Measurements from ENCODE around the gene CHGA.
A peak's percentile ranks its signal among the peaks of the same experiment; 100 is the strongest.

CHGA gene

DNA sequence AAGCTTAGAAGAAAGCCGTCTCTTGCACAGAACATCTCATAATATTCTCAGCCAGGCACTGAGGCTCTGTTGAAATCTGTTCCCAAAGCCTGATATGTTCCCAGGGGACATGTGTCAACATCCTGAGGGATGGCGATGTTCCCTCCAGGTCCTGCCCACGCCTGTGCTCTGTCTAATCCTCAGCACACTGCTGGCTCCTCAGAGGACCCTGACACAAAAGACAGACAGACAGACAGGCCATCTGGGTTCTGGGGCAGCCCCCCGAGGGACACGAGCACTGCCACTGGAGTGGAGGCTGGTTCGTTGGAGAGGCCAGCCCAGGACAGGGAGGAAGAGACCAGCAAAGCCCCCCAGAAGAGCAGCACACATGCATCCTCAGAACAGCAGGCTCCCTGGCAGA, 27.8 kb downstream of the CHGA start:
- H3K4me1 ChIP-seq (ENCODE audit: control insufficient read depth, low read length) = peaks cover 8% of the 10 kb centered on the region
- no peaks in the 10 kb centered on the region for H3K9me2 ChIP-seq (replicated peaks; ENCODE audit: control insufficient read depth, low read length)
- no peaks in the 10 kb centered on the region for H3F3A ChIP-seq (ENCODE audit: control insufficient read depth, insufficient read depth)
- H3K36me3 ChIP-seq (ENCODE audit: control insufficient read depth, low read length) = no peaks in the 10 kb centered on the region
- H3K27me3 ChIP-seq (ENCODE audit: control insufficient read depth, low read length) = no peaks in the 10 kb centered on the region
- no peak overlapping the region for H3K4me3 ChIP-seq (ENCODE audit: low read length)
- no peaks in the 10 kb centered on the region for H4K20me1 ChIP-seq (ENCODE audit: control insufficient read depth, insufficient read depth, low read depth, low read length)
- no peak overlapping the region for H3K4me2 ChIP-seq (ENCODE audit: low read length)
- H3K79me2 ChIP-seq (ENCODE audit: control insufficient read depth, low read length) = no peaks in the 10 kb centered on the region
- no peak for TF ChIP-seq EZH2phosphoT487 (IDR thresholded peaks at IDR 0.05; ENCODE audit: borderline replicate concordance, low read length)
- TF ChIP-seq CTCF (IDR thresholded peaks at IDR 0.05; ENCODE audit: low read depth, low read length, poor library complexity, severe bottlenecking) = no peak
- H3K27ac ChIP-seq (ENCODE audit: low read depth, low read length) = no peak overlapping the region
- H3K9me3 ChIP-seq (ENCODE audit: control insufficient read depth, insufficient read depth, low read length) = no peaks in the 10 kb centered on the region

- H3K9me2 ChIP-seq (replicated peaks; ENCODE audit: control insufficient read depth, low read length) = no peaks in the 10 kb centered on the region
- no peak for TF ChIP-seq EZH2phosphoT487 (IDR thresholded peaks at IDR 0.05; ENCODE audit: borderline replicate concordance, low read length)
- no peak for TF ChIP-seq CTCF (IDR thresholded peaks at IDR 0.05; ENCODE audit: low read depth, low read length, poor library complexity, severe bottlenecking)
- no peak overlapping the region for H3K27ac ChIP-seq (ENCODE audit: low read depth, low read length)
- peaks cover 8% of the 10 kb centered on the region for H3K4me1 ChIP-seq (ENCODE audit: control insufficient read depth, low read length)
- no peaks in the 10 kb centered on the region for H3K79me2 ChIP-seq (ENCODE audit: control insufficient read depth, low read length)
- H3K4me3 ChIP-seq (ENCODE audit: low read length) = no peak overlapping the region
- no peaks in the 10 kb centered on the region for H3K9me3 ChIP-seq (ENCODE audit: control insufficient read depth, insufficient read depth, low read length)
- no peaks in the 10 kb centered on the region for H3K27me3 ChIP-seq (ENCODE audit: control insufficient read depth, low read length)
- no peak overlapping the region for H3K4me2 ChIP-seq (ENCODE audit: low read length)
- H3F3A ChIP-seq (ENCODE audit: control insufficient read depth, insufficient read depth) = no peaks in the 10 kb centered on the region
- no peaks in the 10 kb centered on the region for H4K20me1 ChIP-seq (ENCODE audit: control insufficient read depth, insufficient read depth, low read depth, low read length)
- no peaks in the 10 kb centered on the region for H3K36me3 ChIP-seq (ENCODE audit: control insufficient read depth, low read length)
Observed at GRCh38 chr14:92951261-92951660, 28.3 kb downstream of the CHGA start.

- TF ChIP-seq CTCF (IDR thresholded peaks at IDR 0.05; ENCODE audit: low read depth, low read length, poor library complexity, severe bottlenecking) (peak; percentile 93), EZH2phosphoT487 (IDR thresholded peaks at IDR 0.05; ENCODE audit: borderline replicate concordance, low read length) (no peak)
- Histone ChIP-seq H3K27me3 (ENCODE audit: control insufficient read depth, low read length) (no peaks in the 10 kb centered on the region), H4K20me1 (ENCODE audit: control insufficient read depth, insufficient read depth, low read depth, low read length) (no peaks in the 10 kb centered on the region), H3K9me3 (ENCODE audit: control insufficient read depth, insufficient read depth, low read length) (no peaks in the 10 kb centered on the region), H3K4me1 (ENCODE audit: control insufficient read depth, low read length) (peaks cover 8% of the 10 kb centered on the region), H3K27ac (ENCODE audit: low read depth, low read length) (no peak overlapping the region), H3K9me2 (replicated peaks; ENCODE audit: control insufficient read depth, low read length) (no peaks in the 10 kb centered on the region), H3K4me3 (ENCODE audit: low read length) (no peak overlapping the region), H3K79me2 (ENCODE audit: control insufficient read depth, low read length) (no peaks in the 10 kb centered on the region), H3F3A (ENCODE audit: control insufficient read depth, insufficient read depth) (no peaks in the 10 kb centered on the region), H3K4me2 (ENCODE audit: low read length) (peak overlapping the region; percentile 9; the same call in 1 of the 2 replicates), H3K36me3 (ENCODE audit: control insufficient read depth, low read length) (no peaks in the 10 kb centered on the region)
Observed at GRCh38 chr14:92951912-92952471, 29.0 kb downstream of the CHGA start.

Data from DOHH2 (cell line).